Activated CD8-positive, alpha-beta memory T cell treated with anti-CD3 and anti-CD28 coated beads, Interleukin-2, amount 50 U/mL, for 1 hour (primary cell): ENCODE data around the gene MBNL3.

ENCODE experiments used
- DNase-seq: peaks from one replicate; pipeline ENCODE4 v3.0.0-alpha.2; 2020; ENCODE audit errors: extremely low read depth

The MBNL3 gene

GRCh38 chrX:132414404-132414803 is 74.4 kb downstream of the MBNL3 start:
- no peak for DNase-seq

- DNase-seq: no peak
These were observed 75.4 kb downstream of the MBNL3 start for GRCh38 chrX:132413459-132413858.

- DNase-seq: no peak
These were observed 76.6 kb downstream of the MBNL3 start for GRCh38 chrX:132412208-132412607.

DNA sequence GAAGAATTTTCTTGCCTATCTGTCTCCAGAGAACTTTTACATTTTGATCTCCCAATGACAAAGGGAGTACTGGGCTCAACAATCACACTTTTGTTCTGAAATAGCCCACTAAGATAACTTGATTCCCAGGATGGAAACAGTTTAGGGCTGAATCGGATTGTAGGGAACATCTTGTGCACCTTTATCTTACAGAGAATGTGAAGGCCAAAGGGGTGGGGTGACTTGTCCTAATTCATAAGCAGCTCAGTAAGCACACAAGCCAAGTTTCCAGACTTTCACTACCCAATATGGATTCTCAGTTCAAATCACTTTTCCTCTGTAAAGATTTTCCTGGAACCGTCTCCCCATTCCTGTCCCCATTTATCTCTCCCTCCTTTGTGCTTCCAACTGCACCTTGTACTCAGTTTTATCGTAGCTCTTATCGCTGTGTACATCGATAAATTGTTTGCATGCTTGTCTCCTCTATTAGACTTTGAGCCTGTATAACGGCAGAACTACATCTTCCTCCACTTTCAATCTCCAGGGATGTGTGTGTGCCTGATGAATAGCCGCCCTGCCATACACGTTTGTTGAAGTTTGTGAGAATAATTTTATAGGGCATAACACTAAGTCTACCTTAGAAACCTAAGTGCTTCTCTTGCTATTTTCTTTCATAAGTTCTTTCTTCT is 77.4 kb downstream of the MBNL3 start:
- DNase-seq: no peak

- no peak for DNase-seq
These were observed 78.9 kb downstream of the MBNL3 start for GRCh38 chrX:132409780-132410556.

- no peak for DNase-seq
These were observed 81.1 kb downstream of the MBNL3 start for GRCh38 chrX:132407691-132408090.

GRCh38 chrX:132406106-132406505 is 82.7 kb downstream of the MBNL3 start:
- DNase-seq: no peak

DNA sequence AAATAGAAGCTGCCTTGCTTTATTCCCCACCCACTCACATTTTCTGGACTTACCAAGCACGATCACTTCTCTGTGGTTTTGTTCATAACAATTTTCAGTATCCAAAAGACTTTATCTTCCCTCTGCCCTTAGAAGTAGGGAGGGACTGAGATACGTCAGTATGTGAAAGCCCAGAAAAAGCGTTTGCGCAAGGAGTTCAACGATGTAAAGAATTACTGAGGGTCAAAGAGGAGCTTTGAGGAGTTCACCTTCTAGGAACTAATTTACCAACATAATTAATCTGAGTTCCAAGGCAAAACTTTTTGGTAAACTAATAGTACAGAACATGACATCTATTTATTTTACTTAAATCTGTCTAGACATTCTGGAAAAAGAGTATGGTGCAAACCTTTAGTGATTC is 84.6 kb downstream of the MBNL3 start:
- DNase-seq: no peak

DNA sequence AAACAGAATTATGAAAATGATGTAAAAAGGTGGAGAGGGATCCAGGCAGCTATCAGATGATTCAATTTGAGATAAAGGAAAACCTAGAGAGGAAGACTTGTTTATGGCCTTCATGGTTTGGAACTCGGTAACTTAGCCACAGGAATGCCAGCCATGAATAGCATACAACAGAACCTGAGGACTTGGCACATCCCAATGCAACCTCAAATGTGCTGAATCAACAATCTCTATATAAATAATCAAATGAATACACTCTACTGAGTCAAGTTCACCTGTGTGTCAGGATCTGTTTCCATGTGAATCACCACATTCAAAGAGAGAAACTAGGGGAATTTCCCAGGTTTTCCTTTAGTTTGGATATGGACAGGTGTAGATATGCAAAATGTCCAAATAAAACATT is 86.9 kb downstream of the MBNL3 start:
- DNase-seq: no peak

GRCh38 chrX:132400706-132401105 is 88.1 kb downstream of the MBNL3 start:
- DNase-seq: no peak

- DNase-seq: no peak
These were observed 93.2 kb downstream of the MBNL3 start for GRCh38 chrX:132395645-132396044.

DNA sequence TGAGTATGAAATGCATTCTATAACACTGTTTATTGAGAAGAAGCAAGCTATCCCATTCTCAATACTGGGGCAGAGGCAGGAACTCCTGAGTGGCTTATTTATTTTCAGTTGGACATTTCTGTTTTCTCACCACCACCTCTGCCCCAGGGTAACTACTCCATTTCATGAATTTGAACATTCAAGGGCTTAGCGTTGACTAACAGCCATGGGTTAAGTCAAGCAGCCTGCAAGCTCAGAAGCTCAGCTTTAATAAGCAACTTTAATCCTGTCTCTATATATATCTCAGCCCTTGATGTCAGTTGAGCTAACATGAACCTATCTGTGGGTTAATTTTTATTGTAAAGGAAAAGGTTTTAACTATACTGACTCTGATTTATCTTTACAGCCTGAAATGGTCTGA is 93.8 kb downstream of the MBNL3 start:
- DNase-seq: no peak

GRCh38 chrX:132394591-132394990 is 94.2 kb downstream of the MBNL3 start:
- no peak for DNase-seq

DNA sequence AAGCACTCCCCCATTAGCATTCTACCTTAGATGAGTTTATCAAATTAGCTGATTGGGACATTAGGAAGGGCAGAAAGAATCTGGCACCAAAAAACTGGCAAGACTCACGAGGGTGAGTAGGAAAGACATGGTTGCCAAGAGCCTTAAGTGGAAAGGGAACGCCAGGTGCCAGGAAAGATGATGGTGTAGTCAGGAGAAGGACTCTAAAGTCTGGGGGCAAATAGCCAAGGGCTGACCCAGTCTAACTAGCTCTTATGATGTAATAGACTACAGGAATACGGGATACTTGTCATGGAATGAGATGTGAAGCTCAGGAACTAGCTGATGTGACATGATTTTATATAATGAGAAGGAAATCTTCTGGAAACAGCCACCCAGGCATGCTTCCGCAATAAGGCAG is 94.8 kb downstream of the MBNL3 start:
- DNase-seq: no peak

GRCh38 chrX:132393485-132393884 is 95.4 kb downstream of the MBNL3 start:
- no peak for DNase-seq

GRCh38 chrX:132393085-132393484 is 95.8 kb downstream of the MBNL3 start:
- DNase-seq: no peak

DNA sequence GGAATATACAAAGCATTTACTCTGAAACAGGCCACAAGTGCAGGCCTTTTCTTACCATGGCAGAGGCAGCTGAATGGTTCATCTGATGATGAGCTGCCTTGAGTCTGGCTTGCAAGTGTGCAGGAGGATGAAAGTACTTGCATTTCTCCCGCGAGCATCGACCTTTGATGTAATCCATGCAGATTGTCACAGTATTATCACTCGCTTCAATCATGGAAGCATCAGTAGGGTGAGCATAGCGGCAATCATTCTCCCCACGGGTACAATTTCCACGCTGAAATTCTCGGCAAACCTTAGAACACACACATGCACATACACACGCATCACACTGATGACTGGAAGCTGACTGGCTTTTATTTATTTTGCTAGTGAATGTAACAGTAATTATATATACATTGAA is 98.0 kb downstream of the MBNL3 start:
- DNase-seq: no peak

DNA sequence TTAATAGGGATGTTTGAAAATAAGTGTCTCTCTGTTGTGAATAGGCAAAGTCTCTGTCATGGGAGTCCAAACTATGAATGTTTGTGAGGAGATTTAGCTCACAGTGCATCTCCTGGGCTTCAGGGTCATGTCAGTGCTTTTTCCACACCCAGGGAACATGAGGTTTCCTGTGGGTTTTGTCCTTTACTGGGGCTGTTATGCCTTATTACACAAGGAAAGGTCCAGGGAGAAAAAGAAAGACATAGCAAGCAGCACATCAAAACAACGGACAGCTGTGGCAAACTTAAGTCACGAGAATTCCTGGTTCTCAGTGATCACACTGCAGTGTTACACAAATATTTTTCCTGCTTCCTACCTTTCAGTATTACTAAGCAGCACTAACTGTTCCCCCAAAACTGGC is 99.4 kb downstream of the MBNL3 start:
- no peak for DNase-seq

DNA sequence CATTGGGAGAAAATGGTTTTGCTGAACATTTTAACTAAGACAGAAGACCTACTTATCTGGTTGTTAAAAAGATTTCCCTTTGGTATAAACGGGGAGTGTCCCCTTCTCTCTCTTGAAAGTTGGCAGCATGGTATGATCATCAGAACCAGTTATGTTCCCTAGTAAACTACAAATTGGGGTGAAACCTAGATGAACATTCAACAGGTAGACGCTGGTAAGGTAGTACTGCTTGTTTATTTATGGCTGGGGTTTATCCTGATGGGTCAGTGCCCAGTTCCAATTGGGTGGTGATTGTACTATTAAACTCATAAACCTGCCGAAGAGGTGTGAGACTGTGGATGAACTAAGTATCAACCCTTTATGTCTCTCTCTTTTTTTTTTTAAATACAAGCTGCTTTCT is 100.5 kb downstream of the MBNL3 start:
- DNase-seq: no peak

GRCh38 chrX:132384301-132384700 is 104.5 kb downstream of the MBNL3 start:
- no peak for DNase-seq

DNA sequence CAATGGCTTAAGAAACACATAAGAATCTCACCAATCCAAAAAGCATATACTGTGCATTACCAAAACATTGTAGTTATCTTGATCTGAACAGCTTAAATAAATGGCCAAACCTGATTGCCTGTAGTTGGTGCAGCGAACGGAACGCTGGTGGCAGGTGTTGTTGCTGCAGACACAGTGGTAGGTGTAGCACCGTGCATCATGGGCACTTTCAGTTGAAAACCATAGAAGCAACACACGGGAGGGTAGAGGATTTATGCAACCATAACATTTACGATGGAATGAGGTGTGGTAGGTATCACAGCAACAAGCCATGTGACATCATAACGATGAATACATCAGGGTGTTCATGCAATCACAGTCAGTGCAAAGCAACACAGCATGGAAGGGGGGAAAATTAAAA is 106.8 kb downstream of the MBNL3 start:
- no peak for DNase-seq

GRCh38 chrX:132378281-132378680 is 110.6 kb downstream of the MBNL3 start:
- DNase-seq: no peak

DNA sequence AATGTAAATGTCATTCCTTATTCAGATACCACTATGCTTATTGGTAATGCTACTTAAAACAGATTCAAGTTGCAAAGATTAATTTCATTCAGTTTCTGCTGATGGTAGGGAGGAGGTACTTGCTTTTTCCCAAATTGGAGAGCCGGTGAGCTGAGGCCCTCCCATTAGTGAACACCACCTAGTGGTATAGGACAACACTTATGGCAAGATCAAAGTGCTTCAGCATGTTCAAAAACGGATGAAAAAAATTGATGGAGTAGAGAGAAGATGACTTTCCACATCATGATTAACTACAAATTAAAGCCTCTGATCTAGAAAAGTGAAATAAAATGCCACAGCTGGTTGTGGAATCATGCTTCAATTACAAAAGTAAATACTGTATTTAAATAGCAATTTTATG is 112.9 kb downstream of the MBNL3 start:
- DNase-seq: no peak

DNA sequence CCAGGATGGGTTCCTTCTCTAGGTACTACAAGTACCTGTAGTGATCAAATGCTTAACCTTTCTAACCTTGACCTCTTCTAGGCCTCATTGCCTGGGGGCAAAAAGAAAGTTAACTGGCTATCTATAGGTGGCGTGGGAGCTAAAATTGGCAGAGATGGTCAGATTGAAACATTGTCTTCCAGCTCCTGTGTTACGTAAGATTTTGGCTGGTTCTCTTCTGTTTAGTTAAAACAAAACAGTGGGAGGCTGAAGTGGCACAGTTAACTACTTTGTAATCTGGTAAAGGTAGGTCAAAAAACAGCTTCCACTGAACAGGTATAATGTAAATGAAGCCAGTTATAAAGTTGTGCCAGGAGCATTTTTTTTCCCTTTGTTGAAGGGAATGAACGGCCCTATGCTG is 115.2 kb downstream of the MBNL3 start:
- DNase-seq: no peak
